HG03196 (cell line): Measurements from ENCODE around the gene PTPN18.

Source experiments
- ATAC-seq: cut with Tn5 transposase; IDR thresholded peaks from one replicate; pipeline ENCODE4 v1.9.1; 2021; ENCODE audit not compliant: unreplicated experiment

PTPN18 gene

DNA sequence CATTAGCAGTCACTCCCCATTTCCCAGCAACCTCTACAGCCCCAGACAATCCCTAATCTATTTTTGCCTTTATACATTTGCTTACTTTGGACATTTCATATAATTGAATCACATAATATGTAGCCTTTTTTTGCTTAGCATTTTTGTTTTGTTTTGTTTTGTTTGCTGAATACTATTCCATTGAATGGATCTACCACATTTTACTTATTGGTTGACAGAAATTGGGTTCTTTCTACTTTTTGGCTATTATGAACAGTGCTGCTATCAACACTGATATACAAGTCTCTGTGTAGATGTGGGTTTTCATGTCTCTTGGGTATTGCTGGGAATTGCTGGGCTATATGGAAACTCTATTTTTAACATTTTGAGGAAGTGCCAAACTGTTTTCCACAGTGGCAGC is 7.6 kb downstream of the PTPN18 start:
- no peak for ATAC-seq

DNA sequence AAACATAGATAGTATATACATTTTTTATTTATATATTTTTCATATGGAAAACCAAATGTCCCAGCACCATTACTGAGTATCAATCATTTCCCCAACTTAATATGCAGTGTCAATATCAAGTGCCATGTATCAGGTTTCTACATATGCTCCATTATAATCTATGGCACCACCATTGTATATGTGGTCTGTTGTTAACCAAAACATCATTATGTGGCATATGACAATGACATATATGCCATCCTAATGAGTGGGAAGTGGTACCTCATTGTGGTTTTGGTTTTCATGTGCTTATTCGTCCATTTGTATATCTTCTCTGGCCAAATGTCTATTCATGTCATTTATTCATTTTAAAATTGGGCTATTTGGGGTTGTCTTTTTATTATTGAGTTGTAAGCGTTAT is 9.2 kb downstream of the PTPN18 start:
- ATAC-seq: no peak

DNA sequence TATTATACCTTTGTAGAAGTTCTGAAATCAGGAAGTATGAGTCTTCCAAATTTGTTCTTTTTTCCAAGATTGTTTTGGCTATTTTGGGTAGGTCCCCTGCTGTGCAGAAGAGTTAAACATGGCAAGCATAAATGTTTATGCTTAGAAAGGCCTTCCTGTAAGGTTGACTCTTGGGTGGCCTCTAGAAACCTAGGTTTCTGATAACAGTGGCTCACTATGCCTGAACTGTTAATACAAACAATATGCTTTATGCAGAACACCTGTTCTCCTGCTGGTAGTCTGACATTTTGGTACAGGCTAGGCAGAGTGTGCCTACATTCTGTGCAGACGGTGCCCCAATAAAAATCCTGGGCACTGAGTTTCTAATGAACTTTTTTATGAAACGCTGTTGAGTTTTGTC is 10.1 kb downstream of the PTPN18 start:
- ATAC-seq: no peak

DNA sequence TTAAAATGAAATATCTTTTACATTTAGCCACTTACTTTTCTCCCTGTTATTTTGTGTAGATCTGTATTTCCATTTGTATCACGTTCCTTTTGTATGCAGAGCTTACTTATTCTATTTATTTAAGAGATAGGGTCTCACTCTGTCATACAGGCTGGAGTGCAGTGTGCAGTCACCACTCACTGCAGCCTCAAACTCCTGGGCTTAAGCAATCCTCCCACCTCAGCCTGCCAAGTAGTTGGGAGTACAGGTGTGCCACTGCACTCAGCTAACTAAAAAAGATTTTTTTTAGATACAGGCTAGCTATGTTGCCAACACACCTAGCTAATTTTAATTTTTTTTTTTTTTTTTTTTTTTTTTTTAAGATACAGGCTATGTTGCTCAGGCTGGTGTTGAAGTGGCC is 10.9 kb downstream of the PTPN18 start:
- no peak for ATAC-seq

DNA sequence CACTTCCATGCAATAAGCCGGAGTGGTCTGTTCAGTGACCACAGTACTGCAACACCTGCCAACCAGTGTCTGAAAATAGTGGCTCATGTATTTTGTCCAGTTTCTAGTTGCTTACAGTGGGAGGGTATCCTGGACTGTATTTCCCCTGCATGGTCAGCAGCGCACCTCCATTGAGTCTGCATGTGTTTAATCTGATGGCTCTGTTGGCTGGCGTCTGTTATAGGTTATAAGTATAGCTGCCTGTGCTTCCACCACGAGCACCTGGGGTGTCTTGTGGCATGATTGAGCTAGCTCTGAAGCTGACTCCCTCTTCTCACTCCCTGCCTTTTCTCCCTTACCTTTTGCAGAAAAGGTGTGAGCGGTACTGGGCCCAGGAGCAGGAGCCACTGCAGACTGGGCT is 12.9 kb downstream of the PTPN18 start:
- no peak for ATAC-seq

DNA sequence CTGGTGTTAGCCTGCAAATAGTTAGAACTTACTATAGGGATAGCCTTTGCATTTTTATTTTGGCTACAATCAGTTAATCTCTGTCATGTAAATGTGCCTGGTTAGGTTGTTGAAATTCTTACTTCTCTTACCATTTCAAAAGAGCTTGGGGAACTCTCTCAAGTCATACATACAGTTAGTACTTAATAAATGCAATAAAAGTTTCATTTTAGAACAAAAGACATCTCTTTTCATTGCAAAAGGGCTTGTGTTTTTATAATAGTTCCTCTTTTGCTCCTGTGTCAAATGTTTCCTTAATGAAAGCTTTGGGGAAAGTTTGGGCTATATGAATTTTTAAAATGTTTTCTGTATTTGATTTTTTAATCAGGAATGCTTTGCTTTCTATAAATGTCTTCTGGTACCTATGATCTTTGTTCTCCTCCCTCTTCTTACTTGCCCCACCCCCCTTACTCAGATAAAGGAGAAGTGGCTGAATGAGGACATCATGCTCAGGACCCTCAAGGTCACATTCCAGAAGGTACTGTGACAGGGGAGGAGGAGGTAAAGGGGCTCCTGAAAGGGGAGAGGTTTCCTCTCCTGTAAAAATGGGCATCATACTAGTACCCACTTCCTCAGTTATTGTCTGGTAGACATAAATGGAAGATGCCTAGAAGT is 13.6 kb downstream of the PTPN18 start:
- ATAC-seq: no peak

DNA sequence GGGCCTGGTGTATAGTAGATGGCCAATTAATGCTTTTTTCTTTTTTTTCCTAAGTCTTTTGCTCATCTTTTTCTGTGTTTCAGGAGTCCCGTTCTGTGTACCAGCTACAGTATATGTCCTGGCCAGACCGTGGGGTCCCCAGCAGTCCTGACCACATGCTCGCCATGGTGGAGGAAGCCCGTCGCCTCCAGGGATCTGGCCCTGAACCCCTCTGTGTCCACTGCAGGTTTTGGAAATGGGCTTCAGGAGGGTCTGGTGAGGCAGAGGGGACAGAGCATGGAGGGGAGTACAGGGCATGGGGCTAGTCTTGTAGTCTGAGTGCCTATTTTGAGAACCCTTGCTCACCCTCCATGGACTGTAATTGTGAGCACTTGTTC is 14.1 kb downstream of the PTPN18 start:
- no peak for ATAC-seq

DNA sequence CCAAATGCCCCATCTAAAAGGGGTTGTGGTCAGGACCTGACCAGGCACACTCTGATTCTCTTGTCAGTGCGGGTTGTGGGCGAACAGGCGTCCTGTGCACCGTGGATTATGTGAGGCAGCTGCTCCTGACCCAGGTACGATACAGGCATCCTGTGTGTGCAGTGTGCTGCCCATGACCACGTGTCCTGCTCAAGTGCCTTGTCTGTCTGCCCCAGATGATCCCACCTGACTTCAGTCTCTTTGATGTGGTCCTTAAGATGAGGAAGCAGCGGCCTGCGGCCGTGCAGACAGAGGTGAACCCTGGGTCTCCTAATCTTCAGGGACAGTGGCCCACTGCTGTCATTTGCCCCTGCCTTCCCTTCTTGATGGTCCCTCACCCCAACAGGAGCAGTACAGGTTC is 14.6 kb downstream of the PTPN18 start:
- no peak for ATAC-seq

DNA sequence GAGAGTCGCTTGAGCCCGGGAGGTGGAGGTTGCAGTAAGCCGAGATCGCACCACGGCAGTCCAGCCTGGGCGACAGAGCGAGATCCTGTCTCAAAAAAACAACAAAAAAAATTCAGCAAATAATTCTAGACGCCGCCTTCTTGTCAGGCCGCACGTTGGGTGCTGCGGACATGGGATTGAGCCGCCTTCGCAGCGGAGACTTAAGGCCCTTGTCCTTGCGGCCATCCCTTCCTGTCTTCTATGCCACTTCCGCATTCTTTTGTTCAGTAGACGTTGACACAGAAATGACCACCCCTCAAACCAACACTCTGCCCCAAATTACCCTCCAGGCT is 15.8 kb downstream of the PTPN18 start:
- peak; percentile 27 for ATAC-seq

DNA sequence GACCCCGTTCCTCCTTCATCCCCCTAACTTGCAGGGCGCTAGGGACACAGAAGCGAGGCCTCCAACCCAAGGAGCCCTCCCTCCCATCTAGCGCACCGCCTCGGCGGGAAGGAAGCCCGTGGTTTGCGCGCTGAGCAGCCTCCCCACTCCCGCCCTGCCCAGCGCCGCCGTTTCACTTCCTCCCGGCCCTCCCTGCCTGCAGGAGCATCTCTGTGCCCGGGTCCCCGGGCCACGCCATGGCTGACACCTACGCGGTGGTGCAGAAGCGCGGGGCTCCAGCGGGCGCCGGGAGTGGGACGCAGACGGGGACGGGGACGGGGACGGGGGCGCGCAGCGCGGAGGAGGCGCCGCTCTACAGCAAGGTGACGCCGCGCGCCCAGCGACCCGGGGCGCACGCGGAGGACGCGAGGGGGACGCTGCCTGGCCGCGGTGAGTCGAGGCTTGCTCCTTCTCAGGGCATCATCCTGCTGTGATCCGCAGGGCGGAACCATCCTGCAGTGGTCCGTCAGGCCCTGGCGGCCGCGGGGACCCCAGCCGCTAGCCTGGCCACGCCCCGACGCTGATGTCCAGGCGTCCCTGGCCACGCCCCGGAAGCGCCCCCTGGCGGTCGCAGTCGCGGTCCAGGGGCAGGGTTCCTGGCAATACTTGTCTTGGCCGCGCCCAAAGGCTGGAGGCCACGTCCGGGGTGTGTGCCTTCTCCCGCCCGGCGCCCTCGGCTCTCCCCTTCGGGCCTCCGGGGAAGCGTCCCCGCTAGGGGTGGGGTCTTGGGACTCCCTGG is 16.4 kb downstream of the PTPN18 start:
- ATAC-seq: peak; percentile 74

DNA sequence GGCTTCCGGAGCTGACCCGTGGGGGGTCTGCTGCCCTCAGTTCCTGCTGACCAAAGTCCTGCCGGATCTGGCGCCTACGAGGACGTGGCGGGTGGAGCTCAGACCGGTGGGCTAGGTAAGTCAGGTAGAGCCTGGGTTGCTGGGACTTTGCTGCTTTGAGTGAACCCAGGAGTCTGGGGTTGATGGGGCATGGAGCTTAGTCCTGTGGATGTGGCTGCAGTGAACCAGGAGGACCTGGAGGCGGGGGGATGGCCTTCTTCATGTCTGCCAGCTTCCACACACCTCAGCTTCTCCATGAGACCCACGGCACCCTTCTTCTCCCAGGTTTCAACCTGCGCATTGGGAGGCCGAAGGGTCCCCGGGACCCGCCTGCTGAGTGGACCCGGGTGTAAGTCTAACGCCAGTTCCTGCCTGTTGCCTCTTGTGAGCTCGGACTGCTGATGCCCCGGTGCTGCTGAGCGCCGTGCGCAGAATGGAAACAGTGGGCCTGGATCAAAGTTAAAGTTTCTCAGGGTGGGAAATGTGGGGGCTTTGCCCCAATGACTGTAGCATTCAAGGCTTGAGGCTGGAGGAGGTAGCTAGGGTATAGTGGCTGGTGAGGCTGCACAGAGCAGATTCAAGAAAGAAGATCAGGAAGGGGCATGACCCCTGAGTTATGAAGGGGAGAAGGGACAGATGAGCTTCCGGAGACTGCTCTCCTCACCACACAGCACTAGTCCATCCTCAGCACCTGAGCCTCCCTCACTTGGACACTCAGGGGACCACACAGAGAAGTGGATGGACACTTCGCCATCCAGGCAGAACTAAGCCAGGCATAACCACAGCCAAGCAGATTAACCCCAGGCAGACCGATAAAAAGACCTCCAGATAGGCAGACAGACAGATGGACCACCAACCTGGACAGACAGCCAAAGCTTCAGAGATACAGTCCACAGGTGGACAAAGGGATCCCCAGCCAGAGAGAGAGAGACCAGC is 17.3 kb downstream of the PTPN18 start:
- no peak for ATAC-seq

DNA sequence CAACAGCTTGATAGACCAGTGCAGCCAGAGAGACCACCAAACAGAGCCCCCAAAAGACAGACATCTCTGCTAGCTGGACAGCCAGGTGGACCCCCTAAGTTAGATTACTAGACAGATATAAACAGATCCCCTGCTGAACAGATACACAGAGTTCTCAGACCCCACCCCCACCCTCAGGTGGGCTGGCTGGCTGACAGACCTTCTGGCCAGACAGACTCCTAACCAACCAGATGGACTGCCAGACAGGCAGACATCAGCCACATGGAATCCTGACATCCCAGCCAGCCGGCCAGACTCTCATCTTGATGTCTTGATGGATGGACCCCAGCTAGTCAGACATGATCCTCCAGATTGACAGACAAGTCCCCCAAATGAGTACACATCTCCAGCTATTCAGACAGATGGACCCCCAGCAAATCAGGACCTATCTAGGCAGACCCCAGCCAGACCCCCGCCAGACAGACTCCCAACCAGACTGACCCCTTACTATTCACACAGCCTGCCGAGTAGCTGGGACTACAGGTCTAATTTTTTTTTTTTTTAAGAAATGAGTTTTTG is 18.0 kb downstream of the PTPN18 start:
- ATAC-seq: no peak

DNA sequence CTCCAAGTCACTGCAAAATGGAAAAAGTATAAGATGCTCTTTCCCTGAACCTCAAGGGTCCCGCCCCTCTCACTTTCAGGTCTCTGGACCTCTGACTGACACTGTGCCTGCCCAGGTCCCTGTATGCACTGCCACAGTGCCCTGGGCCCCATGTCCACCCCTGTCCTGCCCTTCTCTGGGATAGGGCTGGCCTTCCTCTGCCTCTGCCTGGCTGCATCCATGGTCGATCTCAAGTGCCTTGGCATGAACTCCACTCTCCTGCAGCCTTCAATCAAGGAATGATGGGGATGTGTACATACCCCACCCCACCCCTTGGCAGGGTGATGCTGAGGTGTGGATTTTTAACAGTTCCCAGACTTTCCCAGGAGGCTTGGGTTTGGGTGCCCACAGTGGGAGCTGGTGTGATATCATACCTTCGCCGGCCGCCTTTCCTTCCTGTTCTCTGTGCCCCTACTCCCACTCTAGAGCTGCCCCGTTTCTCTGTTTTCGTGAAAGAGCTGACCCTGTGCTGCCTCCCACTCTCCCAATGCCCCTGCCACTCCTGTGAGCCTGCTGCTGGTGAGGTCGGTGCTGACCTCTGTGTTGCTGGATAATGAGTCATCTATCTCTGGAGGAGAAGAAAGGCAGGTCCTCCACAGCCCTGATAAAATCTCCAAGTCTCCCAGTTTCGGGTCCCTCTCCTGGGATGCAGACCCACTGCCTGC is 18.9 kb downstream of the PTPN18 start:
- ATAC-seq: no peak

DNA sequence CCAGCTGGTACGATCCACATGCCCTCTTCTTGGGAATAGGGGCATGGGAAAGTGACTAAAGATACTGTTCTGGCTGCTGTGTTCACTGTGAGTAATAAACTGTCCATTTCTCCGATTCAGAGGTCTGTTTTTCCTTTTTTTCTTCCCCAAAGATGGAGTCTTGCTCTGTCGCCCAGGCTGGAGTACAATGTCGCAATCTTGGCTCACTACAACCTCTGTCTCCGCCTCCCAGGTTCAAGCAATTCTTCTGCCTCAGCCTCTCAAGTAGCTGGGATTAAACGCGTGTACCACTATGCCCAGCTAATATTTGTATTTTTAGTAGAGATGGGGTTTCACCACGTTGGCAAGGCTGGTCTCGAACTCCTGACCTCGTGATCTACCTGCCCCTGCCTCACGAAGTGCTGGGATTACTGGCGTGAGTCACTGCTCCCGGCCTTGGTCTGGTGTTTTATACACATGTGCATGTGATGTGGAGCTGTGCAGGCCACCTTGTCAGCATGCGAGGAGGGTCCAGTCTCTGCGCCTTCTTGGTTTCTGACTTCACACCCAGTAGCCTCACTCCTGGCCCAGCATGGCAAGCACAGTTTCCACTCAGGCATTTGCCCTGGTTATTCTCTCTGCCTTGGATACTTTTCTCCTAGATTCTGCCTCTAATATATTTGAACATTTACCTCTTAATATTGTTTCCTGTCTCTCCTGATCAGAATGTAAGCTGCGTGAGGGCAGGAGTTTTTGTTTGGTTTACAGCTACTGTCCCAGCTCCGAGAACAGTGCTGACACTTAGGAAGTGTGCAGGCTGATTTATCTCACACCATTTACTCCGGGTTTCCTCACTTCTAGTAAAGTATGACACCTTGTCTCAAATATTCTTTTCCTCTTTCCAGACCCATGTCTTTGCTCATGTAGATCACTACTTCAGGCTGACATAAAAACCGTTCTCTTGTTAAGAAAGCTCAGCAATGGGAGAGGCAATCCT is 19.7 kb downstream of the PTPN18 start:
- no peak for ATAC-seq

DNA sequence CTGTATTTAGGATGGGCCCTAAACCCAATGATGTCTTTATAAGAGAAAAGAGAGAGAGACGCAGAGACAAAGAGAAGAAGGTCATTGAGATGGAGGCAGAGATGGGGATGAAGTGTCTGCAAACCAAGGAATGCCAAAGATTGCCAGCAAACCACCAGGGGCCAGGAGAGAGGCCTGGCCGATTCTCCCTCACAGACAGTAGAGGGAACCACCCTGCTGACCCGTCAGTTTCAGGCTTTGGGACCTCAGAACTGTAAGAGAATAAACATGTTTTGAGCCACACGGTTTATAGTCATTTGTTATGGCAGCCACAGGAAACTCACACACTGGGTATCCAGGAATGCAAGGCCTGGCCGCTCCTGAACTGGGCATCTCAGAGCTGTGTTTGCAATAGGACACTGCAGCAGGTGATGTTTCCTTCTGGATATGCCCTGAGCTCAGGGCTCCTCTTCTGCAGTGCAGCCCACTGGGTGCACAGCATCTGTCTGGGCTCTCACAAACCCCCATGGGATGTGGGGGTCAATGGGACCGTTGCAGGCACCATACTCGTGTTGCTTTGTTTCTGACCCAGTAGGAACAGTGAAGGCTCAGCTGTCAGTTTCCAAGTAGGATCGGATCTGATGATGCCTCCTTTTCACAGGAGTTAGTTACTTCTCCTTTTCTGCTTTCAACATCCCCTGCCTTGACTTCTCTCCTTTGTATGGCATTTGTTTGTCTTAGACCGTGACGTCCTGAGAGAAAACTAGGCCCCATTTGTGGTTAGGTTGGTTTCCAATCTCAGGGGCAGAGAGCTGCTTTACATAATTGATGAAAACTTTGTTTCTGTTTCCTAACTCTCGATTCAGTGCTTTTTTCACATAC is 20.8 kb downstream of the PTPN18 start:
- ATAC-seq: peak; percentile 52

DNA sequence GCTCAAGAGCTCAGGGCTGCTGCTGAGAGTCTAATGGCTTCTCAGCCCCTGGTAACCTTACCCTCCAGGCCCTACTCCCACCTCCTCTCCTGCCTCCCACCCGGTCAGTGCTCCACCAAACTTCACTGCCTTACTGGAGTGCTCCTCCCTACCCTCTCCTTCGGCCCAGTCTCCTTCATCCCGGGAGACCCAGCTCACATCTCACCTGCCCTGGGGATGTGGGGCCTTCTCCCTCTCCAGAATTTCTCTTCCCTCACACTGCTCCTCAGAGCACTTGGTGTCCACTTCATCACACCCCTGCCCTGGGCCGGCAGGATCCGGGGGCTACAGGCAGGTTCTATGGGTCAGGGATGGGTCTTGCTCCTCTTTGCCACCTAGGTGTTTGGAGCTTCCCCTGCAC is 21.6 kb downstream of the PTPN18 start:
- ATAC-seq: no peak

DNA sequence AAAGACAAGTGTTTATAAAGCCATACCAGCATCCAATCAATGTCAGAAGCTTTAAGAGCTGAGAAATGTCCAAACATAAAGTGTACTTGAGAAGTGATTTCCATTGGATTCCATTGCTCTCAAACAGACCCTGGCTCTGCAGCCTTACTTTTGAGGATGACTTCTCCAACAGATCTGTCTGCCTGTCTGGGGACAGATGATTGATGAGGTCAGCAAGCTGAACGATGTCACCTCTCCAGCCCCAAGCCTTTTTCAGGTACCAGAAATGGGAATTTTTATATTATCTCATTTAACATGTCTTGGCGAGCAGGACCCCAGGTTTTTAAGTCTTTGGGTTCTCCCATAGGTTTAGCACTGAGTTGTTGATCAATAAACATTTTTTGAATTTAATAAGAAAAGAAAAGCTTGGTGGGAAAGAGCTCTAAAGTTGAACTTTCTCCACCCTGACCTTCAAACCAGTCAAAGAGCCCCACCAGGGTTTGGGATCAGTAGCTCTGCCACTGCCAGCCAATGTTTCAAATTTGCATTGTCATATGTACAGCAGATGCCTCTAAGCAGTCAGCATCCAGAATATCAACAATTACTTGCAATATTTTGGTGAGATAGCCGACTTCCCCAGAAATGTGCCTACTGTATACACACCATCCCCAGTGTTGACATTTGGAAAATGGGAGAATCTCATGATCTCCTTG is 22.5 kb downstream of the PTPN18 start:
- ATAC-seq: no peak

DNA sequence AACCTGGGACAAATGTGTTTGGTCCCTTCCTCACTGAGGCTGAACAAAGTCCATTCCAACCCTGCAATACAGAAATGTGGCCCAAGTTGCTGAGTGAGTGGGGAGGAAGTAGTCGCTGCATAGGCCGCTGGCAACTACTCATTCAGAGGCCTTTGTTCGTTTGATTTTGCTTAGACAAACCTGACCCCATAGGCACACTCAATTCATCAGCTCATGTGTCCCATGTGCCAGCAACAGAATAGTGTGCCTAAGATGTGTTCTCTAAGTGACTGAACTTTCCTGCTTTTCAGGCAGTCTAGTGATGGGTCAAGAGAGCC is 23.0 kb downstream of the PTPN18 start:
- ATAC-seq: no peak
